HL-60 (cell line): ENCODE data around the gene SLC44A5.

Source experiments
- DNase-seq, 2 experiments: peaks; one replicate each; pipeline ENCODE4 v3.0.0-alpha.2; 2010 to 2020; ENCODE audit warnings: low read depth in 1 of 2, low spot score in 1 of 2
- H3K27ac ChIP-seq: fragments of 250-450 bp; sonication (Bioruptor Pico); replicated peaks from 2 replicates; pipeline ENCODE4 v1.5.1; 2020; ENCODE audit warnings: mild to moderate bottlenecking, moderate library complexity
- H3K27me3 ChIP-seq: fragments of 250-450 bp; sonication (Bioruptor Pico); 2 replicates; pipeline ENCODE4 v1.5.1; 2021; ENCODE audit warnings: mild to moderate bottlenecking, moderate library complexity; ENCODE audit not compliant: insufficient read depth, poor library complexity, severe bottlenecking
- H3K4me3 ChIP-seq: replicated peaks from 2 replicates; pipeline ENCODE4 v1.5.1; 2011; ENCODE audit warnings: mild to moderate bottlenecking, control low read depth, low read length; ENCODE audit not compliant: insufficient read depth
- GABPA ChIP-seq: IDR thresholded peaks from 2 replicates; pipeline ENCODE4 v1.6.1; 2012; ENCODE audit warnings: low read depth
- POLR2AphosphoS5 ChIP-seq: IDR thresholded peaks from 2 replicates; pipeline ENCODE4 v1.6.1; 2012; ENCODE audit warnings: low read depth
- SPI1 ChIP-seq: IDR thresholded peaks from 2 replicates; pipeline ENCODE4 v1.6.1; 2012; ENCODE audit warnings: low read depth, mild to moderate bottlenecking, borderline replicate concordance
- TF ChIP-seq, protein P1 (sequence below): IDR thresholded peaks from 2 replicates; pipeline ENCODE4 v1.6.1; 2012; ENCODE audit warnings: low read depth; ENCODE audit not compliant: insufficient replicate concordance
- TF ChIP-seq, protein P2 (sequence below): IDR thresholded peaks from one replicate; pipeline ENCODE4 v1.5.1; 2011; ENCODE audit warnings: low read length, control low read depth, inconsistent platforms; ENCODE audit not compliant: insufficient read depth

Gene SLC44A5

DNA sequence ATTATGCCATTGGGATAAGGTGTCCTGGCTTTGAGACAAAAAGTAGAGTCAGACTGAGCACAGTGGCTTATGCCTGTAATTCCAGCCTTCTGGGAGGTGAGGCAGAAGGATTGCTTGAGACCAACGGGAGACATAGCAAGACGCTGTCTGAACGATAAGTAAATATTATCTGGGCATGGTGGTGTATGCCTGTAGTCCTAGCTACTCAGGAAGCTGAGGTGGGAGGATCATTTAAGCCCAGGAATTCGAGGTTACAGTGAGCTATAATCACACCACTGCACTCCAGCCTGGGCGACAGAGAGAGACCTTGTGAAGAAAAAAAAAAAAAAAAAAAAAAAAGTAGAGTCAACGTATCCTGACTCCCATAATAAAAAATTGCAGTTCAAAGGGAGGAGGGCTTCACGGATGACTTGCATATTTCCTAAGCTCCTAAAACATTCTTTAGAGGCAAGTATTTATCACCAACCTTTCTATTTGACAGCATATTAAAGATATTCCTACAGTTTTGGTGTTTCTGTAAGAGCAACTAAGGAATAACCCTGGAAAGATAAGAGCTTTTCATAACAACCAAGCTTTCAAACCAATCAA lies 141.2 kb downstream of the SLC44A5 start:
- Histone ChIP-seq H3K27ac (no peak overlapping the region), H3K27me3 (no peaks in the 10 kb centered on the region), H3K4me3 (no peak overlapping the region)
- no peak for DNase-seq
- TF ChIP-seq, protein P1, sequence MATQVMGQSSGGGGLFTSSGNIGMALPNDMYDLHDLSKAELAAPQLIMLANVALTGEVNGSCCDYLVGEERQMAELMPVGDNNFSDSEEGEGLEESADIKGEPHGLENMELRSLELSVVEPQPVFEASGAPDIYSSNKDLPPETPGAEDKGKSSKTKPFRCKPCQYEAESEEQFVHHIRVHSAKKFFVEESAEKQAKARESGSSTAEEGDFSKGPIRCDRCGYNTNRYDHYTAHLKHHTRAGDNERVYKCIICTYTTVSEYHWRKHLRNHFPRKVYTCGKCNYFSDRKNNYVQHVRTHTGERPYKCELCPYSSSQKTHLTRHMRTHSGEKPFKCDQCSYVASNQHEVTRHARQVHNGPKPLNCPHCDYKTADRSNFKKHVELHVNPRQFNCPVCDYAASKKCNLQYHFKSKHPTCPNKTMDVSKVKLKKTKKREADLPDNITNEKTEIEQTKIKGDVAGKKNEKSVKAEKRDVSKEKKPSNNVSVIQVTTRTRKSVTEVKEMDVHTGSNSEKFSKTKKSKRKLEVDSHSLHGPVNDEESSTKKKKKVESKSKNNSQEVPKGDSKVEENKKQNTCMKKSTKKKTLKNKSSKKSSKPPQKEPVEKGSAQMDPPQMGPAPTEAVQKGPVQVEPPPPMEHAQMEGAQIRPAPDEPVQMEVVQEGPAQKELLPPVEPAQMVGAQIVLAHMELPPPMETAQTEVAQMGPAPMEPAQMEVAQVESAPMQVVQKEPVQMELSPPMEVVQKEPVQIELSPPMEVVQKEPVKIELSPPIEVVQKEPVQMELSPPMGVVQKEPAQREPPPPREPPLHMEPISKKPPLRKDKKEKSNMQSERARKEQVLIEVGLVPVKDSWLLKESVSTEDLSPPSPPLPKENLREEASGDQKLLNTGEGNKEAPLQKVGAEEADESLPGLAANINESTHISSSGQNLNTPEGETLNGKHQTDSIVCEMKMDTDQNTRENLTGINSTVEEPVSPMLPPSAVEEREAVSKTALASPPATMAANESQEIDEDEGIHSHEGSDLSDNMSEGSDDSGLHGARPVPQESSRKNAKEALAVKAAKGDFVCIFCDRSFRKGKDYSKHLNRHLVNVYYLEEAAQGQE = no peak
- no peak for TF ChIP-seq SPI1
- no peak for TF ChIP-seq POLR2AphosphoS5
- TF ChIP-seq, protein P2, sequence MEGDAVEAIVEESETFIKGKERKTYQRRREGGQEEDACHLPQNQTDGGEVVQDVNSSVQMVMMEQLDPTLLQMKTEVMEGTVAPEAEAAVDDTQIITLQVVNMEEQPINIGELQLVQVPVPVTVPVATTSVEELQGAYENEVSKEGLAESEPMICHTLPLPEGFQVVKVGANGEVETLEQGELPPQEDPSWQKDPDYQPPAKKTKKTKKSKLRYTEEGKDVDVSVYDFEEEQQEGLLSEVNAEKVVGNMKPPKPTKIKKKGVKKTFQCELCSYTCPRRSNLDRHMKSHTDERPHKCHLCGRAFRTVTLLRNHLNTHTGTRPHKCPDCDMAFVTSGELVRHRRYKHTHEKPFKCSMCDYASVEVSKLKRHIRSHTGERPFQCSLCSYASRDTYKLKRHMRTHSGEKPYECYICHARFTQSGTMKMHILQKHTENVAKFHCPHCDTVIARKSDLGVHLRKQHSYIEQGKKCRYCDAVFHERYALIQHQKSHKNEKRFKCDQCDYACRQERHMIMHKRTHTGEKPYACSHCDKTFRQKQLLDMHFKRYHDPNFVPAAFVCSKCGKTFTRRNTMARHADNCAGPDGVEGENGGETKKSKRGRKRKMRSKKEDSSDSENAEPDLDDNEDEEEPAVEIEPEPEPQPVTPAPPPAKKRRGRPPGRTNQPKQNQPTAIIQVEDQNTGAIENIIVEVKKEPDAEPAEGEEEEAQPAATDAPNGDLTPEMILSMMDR = no peak
- no peak for TF ChIP-seq GABPA

DNA sequence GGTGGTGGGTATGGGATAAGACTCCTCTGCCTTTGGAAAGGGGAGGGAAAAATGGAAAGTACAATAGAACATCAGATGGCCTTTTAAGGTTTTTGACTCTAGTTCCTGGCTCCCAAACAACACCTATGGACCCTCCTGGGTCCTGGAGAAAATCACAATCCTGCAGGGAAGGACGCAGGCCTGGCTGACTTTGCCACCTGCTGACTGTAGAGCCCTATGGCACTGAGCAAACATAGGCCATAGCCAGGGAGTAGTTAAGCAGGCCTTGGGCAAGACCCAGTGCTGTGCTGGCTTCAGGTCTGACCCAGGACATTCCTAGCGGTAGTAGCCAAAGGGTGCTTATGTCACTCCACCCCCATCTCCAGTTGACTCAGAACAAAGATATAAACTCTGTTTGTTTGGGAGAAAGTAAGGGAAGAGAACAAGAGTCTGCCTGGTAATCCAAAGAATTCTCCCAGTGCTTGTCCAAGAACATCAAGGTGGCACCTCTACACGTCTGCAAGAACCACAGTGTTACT lies 149.0 kb downstream of the SLC44A5 start:
- Histone ChIP-seq H3K4me3 (no peak overlapping the region), H3K27ac (no peak overlapping the region), H3K27me3 (no peaks in the 10 kb centered on the region)
- TF ChIP-seq POLR2AphosphoS5 = no peak
- TF ChIP-seq SPI1 = no peak
- TF ChIP-seq GABPA = no peak
- TF ChIP-seq, protein P2 = no peak
- TF ChIP-seq, protein P1 = no peak
- DNase-seq = no peak

DNA sequence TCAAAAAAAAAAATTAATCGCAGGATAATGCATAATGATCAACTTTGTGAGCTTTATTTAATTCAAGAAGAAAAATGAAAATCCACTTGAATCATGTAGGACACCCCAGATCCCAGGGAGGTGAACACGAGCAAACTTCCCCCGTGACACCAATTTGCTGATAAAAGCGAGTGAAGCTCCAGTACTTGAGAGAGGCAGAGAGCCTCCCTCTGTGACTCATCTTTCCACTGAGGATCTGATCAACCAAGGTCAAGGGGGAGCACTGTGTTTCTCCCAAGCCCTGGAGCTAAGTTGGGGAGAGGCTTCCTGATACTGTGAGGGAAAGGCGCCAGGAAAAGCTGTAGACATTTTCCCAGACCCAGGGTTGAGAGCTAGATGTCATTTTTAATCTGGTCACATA lies 160.9 kb downstream of the SLC44A5 start:
- no peak for DNase-seq
- TF ChIP-seq SPI1 (no peak), GABPA (no peak), POLR2AphosphoS5 (no peak)
- TF ChIP-seq, protein P2 = no peak
- TF ChIP-seq, protein P1 = no peak
- no peak overlapping the region for H3K4me3 ChIP-seq
- H3K27me3 ChIP-seq = no peaks in the 10 kb centered on the region
- no peak overlapping the region for H3K27ac ChIP-seq
